OCI-LY1 (cell line): Measurements from ENCODE around the gene MAPK8IP3.

Experiments used
- H2AFZ ChIP-seq: fragments of 200-600 bp; sonication (generic), shearing (Covaris generic); 2 replicates; pipeline ENCODE4 v1.6.0; 2014; ENCODE audit warnings: antibody characterized with exemption, mild to moderate bottlenecking, low read length
- H3F3A ChIP-seq: fragments of 200-600 bp; sonication (generic), shearing (Covaris generic); 2 replicates; pipeline ENCODE4 v1.6.0; 2014; ENCODE audit warnings: mild to moderate bottlenecking, antibody characterized with exemption, low read length, moderate library complexity; ENCODE audit not compliant: insufficient read depth
- H3K27ac ChIP-seq: fragments of 200-600 bp; sonication (generic); 2 replicates; pipeline ENCODE4 v1.5.1; 2014; ENCODE audit warnings: low read length, mixed run types, mild to moderate bottlenecking, low read depth; ENCODE audit not compliant: poor library complexity, severe bottlenecking
- H3K27me3 ChIP-seq: fragments of 200-600 bp; sonication (generic); 2 replicates; pipeline ENCODE4 v1.6.0; 2014; ENCODE audit warnings: antibody characterized with exemption, mild to moderate bottlenecking, low read length, moderate library complexity; ENCODE audit not compliant: insufficient read depth
- H3K36me3 ChIP-seq: fragments of 200-600 bp; sonication (generic); 2 replicates; pipeline ENCODE4 v1.6.1; 2014; ENCODE audit warnings: mild to moderate bottlenecking, antibody characterized with exemption, low read length, moderate library complexity, mixed read lengths; ENCODE audit not compliant: insufficient read depth
- H3K4me1 ChIP-seq: fragments of 200-600 bp; sonication (generic); 2 replicates; pipeline ENCODE4 v1.5.1; 2014; ENCODE audit warnings: mild to moderate bottlenecking, low read length, moderate library complexity; ENCODE audit not compliant: insufficient read depth, severe bottlenecking
- H3K4me2 ChIP-seq: fragments of 200-600 bp; sonication (generic), shearing (Covaris generic); 2 replicates; pipeline ENCODE4 v1.6.1; 2014; ENCODE audit warnings: low read length
- H3K4me3 ChIP-seq: fragments of 200-600 bp; sonication (generic); 2 replicates; pipeline ENCODE4 v1.5.1; 2014; ENCODE audit warnings: low read length, low read depth, mild to moderate bottlenecking, mixed read lengths; ENCODE audit not compliant: poor library complexity, severe bottlenecking
- H3K79me2 ChIP-seq: fragments of 200-600 bp; shearing (Covaris generic); 2 replicates; pipeline ENCODE4 v1.6.1; 2016; ENCODE audit warnings: mixed run types, low read length, mixed read lengths; ENCODE audit not compliant: insufficient read depth
- H3K9ac ChIP-seq: fragments of 200-600 bp; sonication (generic), shearing (Covaris generic); 2 replicates; pipeline ENCODE4 v1.6.1; 2014; ENCODE audit warnings: mild to moderate bottlenecking, low read length, mixed read lengths
- H3K9me2 ChIP-seq: fragments of 200-600 bp; sonication (generic), shearing (Covaris generic); 2 replicates; pipeline ENCODE4 v1.6.1; 2014; ENCODE audit warnings: low read depth, mild to moderate bottlenecking, low read length, mixed read lengths
- H3K9me3 ChIP-seq: fragments of 200-600 bp; shearing (Covaris generic); 2 replicates; pipeline ENCODE4 v1.6.1; 2014; ENCODE audit warnings: low read length, mixed read lengths
- H4K20me1 ChIP-seq: fragments of 200-600 bp; sonication (generic), shearing (Covaris generic); 2 replicates; pipeline ENCODE4 v1.6.0; 2016; ENCODE audit warnings: mild to moderate bottlenecking, low read length; ENCODE audit not compliant: insufficient read depth
- EZH2 ChIP-seq: fragments of 200-600 bp; sonication (generic), shearing (Covaris generic); IDR thresholded peaks from 2 replicates; pipeline ENCODE4 v1.8.0; 2017; ENCODE audit warnings: borderline replicate concordance, mixed run types, mild to moderate bottlenecking, antibody characterized with exemption, low read length, moderate library complexity, mixed read lengths
- TF ChIP-seq, protein P1 (sequence below): fragments of 200-600 bp; sonication (generic), shearing (Covaris generic); IDR thresholded peaks from 2 replicates; pipeline ENCODE4 v1.5.1; 2017; ENCODE audit warnings: mild to moderate bottlenecking, antibody characterized with exemption, low read length, moderate library complexity, mixed read lengths

MAPK8IP3 gene

DNA sequence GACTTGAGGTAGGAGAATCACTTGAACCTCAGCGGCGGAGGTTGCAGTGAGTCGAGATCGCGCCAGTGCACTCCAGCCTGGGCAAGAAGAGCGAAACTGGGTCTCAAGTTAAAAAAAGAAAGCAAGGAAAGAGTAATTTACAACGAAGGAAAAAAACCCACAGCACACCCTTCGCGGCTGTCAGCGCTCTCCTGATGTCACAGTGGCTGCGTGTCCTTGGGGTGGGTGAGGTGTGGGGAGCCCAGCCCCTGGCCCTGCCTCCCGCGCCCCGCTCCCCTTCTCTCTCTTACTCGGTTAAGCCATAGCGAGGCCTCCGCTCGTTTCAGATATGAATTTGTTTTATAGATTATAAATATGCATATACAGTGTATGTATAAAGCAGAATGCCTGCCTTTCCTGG is 28.7 kb upstream of the MAPK8IP3 start:
- peak overlapping the region; percentile 53 for H3K9ac ChIP-seq
- H4K20me1 ChIP-seq = no peaks in the 10 kb centered on the region

DNA sequence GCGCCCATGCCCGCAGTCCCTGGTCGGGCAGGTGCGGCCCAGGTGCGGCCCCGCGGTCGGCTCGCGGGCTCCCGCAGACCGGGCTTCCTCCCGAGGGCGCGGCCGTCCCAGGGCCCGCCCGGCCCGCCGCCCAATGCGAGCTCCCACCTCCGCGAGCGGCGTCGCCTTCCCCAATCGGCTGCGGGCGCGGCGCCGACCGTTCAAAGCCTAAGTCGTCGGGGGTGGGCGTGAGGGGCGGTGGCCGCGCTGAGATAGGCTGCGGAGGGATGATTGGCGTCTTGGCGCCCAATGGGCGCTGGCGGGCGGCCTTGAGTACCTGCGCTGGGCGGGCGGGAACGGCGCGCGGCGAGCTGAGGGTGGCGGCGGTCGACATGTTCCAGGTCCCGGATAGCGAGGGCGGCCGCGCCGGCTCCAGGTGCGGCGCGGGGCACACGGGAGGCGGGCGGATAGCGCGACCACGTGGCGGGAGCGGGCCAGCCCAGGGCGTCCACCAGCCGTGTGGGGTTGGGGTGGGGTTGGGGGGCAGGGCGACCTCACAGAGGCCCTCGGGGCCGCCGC is 28.0 kb upstream of the MAPK8IP3 start, which contains the start of gene JPT2:
JPT2 (plus strand) TSS at position 338 of the 558 bp plus-strand sequence; CDS start at position 372, 34 bp downstream.
- H3K4me3 ChIP-seq = peak within 1 kb of the TSS; percentile 88
- no peak for TF ChIP-seq EZH2
- TF ChIP-seq, protein P1, sequence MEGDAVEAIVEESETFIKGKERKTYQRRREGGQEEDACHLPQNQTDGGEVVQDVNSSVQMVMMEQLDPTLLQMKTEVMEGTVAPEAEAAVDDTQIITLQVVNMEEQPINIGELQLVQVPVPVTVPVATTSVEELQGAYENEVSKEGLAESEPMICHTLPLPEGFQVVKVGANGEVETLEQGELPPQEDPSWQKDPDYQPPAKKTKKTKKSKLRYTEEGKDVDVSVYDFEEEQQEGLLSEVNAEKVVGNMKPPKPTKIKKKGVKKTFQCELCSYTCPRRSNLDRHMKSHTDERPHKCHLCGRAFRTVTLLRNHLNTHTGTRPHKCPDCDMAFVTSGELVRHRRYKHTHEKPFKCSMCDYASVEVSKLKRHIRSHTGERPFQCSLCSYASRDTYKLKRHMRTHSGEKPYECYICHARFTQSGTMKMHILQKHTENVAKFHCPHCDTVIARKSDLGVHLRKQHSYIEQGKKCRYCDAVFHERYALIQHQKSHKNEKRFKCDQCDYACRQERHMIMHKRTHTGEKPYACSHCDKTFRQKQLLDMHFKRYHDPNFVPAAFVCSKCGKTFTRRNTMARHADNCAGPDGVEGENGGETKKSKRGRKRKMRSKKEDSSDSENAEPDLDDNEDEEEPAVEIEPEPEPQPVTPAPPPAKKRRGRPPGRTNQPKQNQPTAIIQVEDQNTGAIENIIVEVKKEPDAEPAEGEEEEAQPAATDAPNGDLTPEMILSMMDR = no peak
- no peaks in the 10 kb centered on the region for H3K27me3 ChIP-seq
- H3K27ac ChIP-seq = peak within 1 kb of the TSS; percentile 56
- H3K36me3 ChIP-seq = peaks cover 53% of the 10 kb centered on the region
- H3F3A ChIP-seq = no peaks in the 10 kb centered on the region; the same call in 1 of the 2 replicates
- H3K9me3 ChIP-seq = no peaks in the 10 kb centered on the region
- H3K9ac ChIP-seq = peak within 1 kb of the TSS; percentile 82
- H3K79me2 ChIP-seq = peaks cover 44% of the 10 kb centered on the region
- H2AFZ ChIP-seq = no peak within 1 kb of the TSS
- H4K20me1 ChIP-seq = no peaks in the 10 kb centered on the region
- H3K4me1 ChIP-seq = peaks cover 34% of the 10 kb centered on the region
- no peaks in the 10 kb centered on the region for H3K9me2 ChIP-seq
- peak within 1 kb of the TSS; percentile 74 for H3K4me2 ChIP-seq

More for the DNA sequence above, 28.7 kb upstream of the MAPK8IP3 start:
- Histone ChIP-seq H3K4me3 (peak overlapping the region; percentile 48), H2AFZ (no peak overlapping the region), H3F3A (no peaks in the 10 kb centered on the region; the same call in 1 of the 2 replicates), H3K9me2 (no peaks in the 10 kb centered on the region), H3K9me3 (no peaks in the 10 kb centered on the region), H3K79me2 (peaks cover 39% of the 10 kb centered on the region), H3K27me3 (no peaks in the 10 kb centered on the region), H3K36me3 (peaks cover 60% of the 10 kb centered on the region), H3K4me1 (peaks cover 34% of the 10 kb centered on the region), H3K4me2 (peak overlapping the region; percentile 74), H3K27ac (peak overlapping the region; percentile 56)
- TF ChIP-seq EZH2 = no peak
- TF ChIP-seq, protein P1 = no peak

DNA sequence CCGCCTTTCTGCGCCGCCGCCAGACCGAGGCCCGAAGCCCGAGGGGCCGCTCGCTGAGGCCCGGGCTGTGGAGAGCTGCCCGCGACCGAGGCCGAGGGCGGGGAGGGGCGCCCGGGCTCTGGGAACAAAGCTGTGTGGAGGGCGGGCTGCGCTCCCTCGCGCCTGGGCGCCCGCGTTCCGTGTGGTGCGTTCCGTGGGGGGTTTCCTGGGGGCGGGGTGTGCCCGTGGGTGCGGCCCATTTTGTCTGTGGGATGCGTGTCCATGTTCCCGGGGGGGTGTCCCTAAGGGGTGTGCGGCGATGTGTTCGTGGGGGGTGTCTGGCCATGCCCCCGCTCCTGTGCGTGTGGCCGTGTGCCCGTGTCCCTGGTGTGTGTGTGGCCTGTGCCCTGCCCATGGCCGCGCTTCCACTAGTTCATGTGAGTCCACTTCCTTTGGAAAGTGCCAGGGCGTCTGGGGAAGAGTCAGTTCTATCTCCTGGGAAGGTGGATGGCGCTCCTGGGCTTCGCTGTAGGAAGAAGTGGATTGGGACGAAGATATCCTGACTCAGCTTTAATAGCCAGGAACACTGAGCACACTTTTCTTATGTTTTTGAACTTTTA is 27.4 kb upstream of the MAPK8IP3 start:
- Histone ChIP-seq H2AFZ (no peak overlapping the region), H3K79me2 (peaks cover 49% of the 10 kb centered on the region), H4K20me1 (no peaks in the 10 kb centered on the region), H3F3A (no peaks in the 10 kb centered on the region; the same call in 1 of the 2 replicates), H3K9ac (peak overlapping the region; percentile 82), H3K27me3 (no peaks in the 10 kb centered on the region), H3K4me3 (peak overlapping the region; percentile 88), H3K27ac (peak overlapping the region; percentile 52), H3K9me2 (no peaks in the 10 kb centered on the region), H3K36me3 (peaks cover 53% of the 10 kb centered on the region), H3K9me3 (no peaks in the 10 kb centered on the region), H3K4me1 (peaks cover 34% of the 10 kb centered on the region), H3K4me2 (peak overlapping the region; percentile 70)
- TF ChIP-seq, protein P1 = no peak
- no peak for TF ChIP-seq EZH2
